GM23338 (cell line): ENCODE data around the gene DCTPP1. TPM values are rescaled to one million over a fixed set of nuclear protein-coding genes. Genes with fewer than 3 reads are reported as not detected.

Source experiments
- JUNB ChIP-seq: IDR thresholded peaks from one replicate; pipeline ENCODE4 v1.6.1; 2016; ENCODE audit warnings: antibody characterized with exemption; ENCODE audit not compliant: unreplicated experiment
- POLR2AphosphoS5 ChIP-seq: IDR thresholded peaks from 2 replicates; pipeline ENCODE4 v1.6.1; 2016; ENCODE audit warnings: antibody characterized with exemption, low read depth
- polyA plus RNA-seq: library from polyadenylated mRNA; unstranded; fragments of >200 nt; fragmentation: Nextera tagmentation; extraction: Ambion mirVana; gene quantifications from 2 replicates; pipeline ENCODE4 v1.2.1, GENCODE V29; 2016
- total RNA-seq: library from RNA; depleted of rRNA; stranded (reverse); fragments of >200 nt; shearing (Covaris generic); gene quantifications from 2 replicates; pipeline ENCODE4 v1.2.3, GENCODE V29; 2014
- TF ChIP-seq, protein P1 (sequence below): fragments of 250-450 bp; sonication (Bioruptor Pico); IDR thresholded peaks from 2 replicates; pipeline ENCODE4 v1.5.0; 2020; ENCODE audit warnings: mild to moderate bottlenecking, moderate library complexity
- TF ChIP-seq, protein P2 (sequence below): IDR thresholded peaks from one replicate; pipeline ENCODE4 v1.6.1; 2018; ENCODE audit warnings: antibody characterized with exemption; ENCODE audit not compliant: unreplicated experiment
- TF ChIP-seq, protein P3 (sequence below): IDR thresholded peaks from 2 replicates; pipeline ENCODE4 v1.6.1; 2016; ENCODE audit warnings: antibody characterized with exemption

Gene DCTPP1
- total and polyA plus RNA-seq, 2 experiments from 2014 or later = 54.1 to 58.3 TPM

DNA sequence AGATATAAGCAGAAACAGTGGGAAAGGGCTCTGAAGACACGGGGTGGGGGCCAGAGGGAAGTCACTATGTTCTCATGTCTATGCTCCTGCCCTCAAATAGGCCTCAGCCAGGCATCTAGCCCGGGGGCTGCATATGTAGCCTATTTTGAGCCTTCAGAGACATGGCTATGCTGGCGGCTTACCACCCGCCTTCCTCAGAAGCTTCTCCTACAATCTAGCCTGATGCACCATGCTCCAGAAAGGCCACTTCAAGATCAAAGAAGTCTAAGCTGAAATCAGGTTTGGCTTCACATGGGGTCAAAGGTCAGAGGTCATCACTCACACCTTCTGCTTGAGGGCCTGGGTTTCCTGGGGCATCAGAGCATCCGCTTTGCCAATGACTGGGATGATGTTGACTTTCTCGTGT lies 49.0 kb downstream of the DCTPP1 start (continued):
- TF ChIP-seq, protein P1, sequence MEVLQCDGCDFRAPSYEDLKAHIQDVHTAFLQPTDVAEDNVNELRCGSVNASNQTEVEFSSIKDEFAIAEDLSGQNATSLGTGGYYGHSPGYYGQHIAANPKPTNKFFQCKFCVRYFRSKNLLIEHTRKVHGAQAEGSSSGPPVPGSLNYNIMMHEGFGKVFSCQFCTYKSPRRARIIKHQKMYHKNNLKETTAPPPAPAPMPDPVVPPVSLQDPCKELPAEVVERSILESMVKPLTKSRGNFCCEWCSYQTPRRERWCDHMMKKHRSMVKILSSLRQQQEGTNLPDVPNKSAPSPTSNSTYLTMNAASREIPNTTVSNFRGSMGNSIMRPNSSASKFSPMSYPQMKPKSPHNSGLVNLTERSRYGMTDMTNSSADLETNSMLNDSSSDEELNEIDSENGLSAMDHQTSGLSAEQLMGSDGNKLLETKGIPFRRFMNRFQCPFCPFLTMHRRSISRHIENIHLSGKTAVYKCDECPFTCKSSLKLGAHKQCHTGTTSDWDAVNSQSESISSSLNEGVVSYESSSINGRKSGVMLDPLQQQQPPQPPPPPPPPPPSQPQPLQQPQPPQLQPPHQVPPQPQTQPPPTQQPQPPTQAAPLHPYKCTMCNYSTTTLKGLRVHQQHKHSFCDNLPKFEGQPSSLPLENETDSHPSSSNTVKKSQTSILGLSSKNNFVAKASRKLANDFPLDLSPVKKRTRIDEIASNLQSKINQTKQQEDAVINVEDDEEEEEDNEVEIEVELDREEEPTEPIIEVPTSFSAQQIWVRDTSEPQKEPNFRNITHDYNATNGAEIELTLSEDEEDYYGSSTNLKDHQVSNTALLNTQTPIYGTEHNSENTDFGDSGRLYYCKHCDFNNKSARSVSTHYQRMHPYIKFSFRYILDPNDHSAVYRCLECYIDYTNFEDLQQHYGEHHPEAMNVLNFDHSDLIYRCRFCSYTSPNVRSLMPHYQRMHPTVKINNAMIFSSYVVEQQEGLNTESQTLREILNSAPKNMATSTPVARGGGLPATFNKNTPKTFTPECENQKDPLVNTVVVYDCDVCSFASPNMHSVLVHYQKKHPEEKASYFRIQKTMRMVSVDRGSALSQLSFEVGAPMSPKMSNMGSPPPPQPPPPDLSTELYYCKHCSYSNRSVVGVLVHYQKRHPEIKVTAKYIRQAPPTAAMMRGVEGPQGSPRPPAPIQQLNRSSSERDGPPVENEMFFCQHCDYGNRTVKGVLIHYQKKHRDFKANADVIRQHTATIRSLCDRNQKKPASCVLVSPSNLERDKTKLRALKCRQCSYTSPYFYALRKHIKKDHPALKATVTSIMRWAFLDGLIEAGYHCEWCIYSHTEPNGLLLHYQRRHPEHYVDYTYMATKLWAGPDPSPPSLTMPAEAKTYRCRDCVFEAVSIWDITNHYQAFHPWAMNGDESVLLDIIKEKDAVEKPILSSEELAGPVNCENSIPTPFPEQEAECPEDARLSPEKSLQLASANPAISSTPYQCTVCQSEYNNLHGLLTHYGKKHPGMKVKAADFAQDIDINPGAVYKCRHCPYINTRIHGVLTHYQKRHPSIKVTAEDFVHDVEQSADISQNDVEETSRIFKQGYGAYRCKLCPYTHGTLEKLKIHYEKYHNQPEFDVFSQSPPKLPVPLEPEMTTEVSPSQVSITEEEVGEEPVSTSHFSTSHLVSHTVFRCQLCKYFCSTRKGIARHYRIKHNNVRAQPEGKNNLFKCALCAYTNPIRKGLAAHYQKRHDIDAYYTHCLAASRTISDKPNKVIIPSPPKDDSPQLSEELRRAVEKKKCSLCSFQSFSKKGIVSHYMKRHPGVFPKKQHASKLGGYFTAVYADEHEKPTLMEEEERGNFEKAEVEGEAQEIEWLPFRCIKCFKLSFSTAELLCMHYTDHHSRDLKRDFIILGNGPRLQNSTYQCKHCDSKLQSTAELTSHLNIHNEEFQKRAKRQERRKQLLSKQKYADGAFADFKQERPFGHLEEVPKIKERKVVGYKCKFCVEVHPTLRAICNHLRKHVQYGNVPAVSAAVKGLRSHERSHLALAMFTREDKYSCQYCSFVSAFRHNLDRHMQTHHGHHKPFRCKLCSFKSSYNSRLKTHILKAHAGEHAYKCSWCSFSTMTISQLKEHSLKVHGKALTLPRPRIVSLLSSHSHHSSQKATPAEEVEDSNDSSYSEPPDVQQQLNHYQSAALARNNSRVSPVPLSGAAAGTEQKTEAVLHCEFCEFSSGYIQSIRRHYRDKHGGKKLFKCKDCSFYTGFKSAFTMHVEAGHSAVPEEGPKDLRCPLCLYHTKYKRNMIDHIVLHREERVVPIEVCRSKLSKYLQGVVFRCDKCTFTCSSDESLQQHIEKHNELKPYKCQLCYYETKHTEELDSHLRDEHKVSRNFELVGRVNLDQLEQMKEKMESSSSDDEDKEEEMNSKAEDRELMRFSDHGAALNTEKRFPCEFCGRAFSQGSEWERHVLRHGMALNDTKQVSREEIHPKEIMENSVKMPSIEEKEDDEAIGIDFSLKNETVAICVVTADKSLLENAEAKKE (CRISPR knock-in tag) = no peak
- TF ChIP-seq JUNB = no peak
- TF ChIP-seq, protein P2, sequence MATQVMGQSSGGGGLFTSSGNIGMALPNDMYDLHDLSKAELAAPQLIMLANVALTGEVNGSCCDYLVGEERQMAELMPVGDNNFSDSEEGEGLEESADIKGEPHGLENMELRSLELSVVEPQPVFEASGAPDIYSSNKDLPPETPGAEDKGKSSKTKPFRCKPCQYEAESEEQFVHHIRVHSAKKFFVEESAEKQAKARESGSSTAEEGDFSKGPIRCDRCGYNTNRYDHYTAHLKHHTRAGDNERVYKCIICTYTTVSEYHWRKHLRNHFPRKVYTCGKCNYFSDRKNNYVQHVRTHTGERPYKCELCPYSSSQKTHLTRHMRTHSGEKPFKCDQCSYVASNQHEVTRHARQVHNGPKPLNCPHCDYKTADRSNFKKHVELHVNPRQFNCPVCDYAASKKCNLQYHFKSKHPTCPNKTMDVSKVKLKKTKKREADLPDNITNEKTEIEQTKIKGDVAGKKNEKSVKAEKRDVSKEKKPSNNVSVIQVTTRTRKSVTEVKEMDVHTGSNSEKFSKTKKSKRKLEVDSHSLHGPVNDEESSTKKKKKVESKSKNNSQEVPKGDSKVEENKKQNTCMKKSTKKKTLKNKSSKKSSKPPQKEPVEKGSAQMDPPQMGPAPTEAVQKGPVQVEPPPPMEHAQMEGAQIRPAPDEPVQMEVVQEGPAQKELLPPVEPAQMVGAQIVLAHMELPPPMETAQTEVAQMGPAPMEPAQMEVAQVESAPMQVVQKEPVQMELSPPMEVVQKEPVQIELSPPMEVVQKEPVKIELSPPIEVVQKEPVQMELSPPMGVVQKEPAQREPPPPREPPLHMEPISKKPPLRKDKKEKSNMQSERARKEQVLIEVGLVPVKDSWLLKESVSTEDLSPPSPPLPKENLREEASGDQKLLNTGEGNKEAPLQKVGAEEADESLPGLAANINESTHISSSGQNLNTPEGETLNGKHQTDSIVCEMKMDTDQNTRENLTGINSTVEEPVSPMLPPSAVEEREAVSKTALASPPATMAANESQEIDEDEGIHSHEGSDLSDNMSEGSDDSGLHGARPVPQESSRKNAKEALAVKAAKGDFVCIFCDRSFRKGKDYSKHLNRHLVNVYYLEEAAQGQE = no peak
- TF ChIP-seq, protein P3, sequence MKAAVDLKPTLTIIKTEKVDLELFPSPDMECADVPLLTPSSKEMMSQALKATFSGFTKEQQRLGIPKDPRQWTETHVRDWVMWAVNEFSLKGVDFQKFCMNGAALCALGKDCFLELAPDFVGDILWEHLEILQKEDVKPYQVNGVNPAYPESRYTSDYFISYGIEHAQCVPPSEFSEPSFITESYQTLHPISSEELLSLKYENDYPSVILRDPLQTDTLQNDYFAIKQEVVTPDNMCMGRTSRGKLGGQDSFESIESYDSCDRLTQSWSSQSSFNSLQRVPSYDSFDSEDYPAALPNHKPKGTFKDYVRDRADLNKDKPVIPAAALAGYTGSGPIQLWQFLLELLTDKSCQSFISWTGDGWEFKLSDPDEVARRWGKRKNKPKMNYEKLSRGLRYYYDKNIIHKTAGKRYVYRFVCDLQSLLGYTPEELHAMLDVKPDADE = no peak
- no peak for TF ChIP-seq POLR2AphosphoS5
